Activated CD4-positive, alpha-beta T cell treated with anti-CD3 and anti-CD28 coated beads for 24 hours (primary cell): ENCODE results near the gene PCGF6.
"Not testable (repeated sequence)": the region's sequence is repeated elsewhere in the genome, so short reads cannot be mapped to it uniquely, and the experiment has no call there.

Experiments
- DNase-seq, 2 donors: peaks; one replicate each; pipeline ENCODE4 v3.0.0-alpha.2; 2020; ENCODE audit warnings: low read depth in 2 of 2

The PCGF6 gene, protein sequence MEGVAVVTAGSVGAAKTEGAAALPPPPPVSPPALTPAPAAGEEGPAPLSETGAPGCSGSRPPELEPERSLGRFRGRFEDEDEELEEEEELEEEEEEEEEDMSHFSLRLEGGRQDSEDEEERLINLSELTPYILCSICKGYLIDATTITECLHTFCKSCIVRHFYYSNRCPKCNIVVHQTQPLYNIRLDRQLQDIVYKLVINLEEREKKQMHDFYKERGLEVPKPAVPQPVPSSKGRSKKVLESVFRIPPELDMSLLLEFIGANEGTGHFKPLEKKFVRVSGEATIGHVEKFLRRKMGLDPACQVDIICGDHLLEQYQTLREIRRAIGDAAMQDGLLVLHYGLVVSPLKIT

DNA sequence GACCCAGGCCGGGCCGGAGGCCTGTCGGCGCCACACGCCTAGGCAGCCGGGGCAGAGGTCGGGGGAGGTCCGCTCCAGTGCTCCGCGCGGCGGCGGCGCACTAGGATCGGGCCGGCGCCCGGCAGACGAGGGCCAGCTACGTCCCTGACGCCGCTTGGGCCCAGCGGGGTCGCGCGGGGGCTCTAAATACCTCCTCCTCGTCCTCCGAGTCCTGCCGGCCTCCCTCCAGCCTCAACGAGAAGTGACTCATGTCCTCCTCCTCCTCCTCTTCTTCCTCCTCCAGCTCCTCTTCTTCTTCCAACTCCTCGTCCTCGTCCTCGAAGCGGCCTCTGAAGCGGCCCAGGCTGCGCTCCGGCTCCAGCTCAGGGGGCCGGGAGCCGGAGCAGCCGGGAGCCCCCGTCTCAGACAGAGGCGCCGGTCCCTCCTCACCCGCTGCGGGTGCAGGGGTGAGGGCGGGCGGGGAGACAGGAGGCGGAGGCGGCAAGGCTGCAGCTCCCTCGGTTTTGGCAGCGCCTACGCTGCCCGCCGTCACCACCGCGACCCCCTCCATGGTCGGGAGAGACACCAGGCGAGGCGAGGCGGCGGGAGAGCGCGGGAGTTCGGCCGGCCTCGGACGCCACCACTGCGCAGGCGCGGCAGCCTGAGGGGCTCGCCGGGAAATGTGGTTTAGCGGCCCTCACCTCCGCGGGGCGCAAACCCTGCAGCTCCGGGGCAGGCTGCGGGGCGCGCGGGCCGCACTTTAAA is at the start of gene PCGF6:
PCGF6 (minus strand) TSS at position 624 of the 744 bp plus-strand sequence; CDS start at position 550, 74 bp downstream.
- peak; percentile 53 to 64 for DNase-seq

DNA sequence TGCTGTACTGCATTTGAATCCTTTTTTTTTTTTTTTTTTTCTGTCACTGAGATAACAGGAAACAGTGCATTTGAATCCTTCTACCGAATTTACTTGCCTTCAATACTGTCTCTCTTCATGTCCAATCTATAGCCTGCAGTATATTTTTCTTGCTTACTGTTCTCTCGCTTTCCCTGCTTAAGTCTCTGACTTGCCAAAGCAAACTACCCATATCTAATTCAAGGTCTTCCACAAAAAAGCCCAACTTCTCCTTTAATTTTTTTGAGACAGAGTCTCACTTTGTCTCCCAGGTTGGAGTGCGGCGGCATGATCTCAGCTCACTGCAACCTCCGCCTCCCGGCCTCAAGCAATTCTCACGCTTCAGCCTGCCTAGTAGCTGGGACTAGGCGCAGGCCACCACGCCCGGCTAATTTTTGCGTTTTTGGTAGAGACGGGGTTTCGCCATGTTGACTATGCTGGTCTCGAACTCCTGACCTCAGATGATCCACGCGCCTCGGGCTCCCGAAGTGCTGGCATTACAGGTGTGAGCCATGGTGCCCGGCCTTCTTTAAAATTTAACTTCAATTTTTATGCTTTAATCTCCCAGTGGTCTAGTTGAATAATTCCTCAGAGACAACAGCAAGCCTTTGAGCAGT is 46.4 kb upstream of the PCGF6 start:
- no peak for DNase-seq

DNA sequence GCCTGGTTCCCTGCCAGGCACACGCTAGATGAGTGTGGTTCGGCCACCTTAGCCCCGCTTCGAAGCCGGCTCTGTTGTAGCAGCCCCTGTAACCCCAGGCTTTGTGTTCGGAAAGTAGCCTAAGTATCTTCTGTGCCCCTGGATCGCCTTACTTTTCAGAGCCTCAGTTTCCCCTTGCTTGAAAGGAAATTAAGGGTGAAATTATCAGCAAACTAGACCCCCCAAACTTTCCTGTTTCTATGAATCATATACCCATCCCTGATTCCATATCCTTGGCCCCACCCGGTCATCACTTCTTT is 45.8 kb upstream of the PCGF6 start:
- no peak for DNase-seq

DNA sequence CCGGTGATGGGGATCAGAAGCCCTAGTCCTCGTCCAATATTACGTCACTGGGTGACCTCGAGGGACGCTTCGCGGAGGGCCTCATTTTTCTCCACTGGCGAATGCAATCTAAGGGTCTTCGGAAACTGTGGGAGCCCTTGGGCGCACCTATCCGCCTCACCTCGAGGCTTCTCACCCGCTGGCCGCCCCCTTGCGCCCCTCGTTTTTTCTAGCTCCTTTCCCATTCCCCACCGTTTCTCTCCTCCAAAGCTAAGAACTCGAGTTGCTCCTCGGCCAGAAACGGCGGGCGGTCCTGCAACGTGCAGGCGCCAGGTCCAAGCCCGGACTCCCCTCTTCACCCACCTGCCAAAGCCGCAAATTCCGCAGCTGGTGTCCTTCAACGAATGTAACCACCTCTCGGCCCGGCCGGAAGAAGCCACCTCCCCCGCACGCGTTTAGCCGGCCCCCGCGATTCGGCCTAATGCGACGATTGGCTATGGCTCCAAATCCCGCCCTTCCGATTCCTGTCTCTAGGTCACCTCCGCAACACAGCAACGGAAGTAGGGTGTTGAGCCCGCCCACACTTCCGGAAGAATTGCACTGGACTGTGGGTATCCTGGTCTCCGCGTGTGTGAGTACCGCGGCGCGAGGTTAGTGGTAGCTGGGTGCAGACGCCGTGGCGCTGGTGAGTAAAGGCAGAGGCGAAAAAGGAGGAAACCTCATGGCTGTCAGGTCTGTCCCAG is 45.3 kb upstream of the PCGF6 start, which contains the start of the genes ATP5MK and PDCD11:
ATP5MK (minus strand) TSS at position 409 of the 722 bp plus-strand sequence. CDS start 4,018 bp downstream, outside the sequence.
PDCD11 (plus strand) TSS at position 560 of the 722 bp plus-strand sequence. CDS start 1,801 bp downstream, outside the sequence.
- DNase-seq: peak; percentile 92 to 96

DNA sequence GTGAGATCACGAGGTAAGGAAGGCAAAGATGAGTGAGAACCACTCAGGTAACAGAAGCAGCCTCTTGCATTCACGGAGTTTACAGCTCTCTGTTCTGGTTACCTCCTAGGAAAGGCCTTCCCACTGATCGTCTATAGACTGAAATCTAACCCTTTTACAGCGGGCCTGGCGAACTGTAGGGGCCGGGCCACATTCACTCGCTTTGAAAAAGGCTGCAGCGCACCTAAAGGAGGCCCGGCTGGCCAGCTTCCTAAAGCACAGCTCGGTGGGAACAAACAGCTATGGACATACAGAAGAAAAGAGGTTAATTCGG is 44.8 kb upstream of the PCGF6 start:
- no peak for DNase-seq

DNA sequence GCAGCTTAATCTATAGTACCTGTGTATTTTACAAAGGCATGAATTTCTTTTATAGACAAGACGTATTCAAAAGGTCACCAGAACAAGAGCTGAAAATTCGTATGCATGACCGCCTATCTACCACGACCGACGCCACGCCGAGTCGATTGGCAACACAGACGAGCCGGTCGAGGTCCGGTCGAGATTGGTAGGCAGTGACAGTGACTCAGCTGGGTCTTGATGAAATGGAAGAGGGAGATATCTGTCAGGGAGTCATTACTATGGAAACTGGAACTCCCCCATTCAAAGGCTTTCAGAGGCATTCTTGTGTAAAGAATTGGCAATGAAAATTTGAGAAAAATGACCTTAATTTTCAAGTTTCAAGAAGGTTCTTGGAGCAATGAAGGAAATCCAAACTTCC is 43.2 kb upstream of the PCGF6 start:
- DNase-seq: no peak

DNA sequence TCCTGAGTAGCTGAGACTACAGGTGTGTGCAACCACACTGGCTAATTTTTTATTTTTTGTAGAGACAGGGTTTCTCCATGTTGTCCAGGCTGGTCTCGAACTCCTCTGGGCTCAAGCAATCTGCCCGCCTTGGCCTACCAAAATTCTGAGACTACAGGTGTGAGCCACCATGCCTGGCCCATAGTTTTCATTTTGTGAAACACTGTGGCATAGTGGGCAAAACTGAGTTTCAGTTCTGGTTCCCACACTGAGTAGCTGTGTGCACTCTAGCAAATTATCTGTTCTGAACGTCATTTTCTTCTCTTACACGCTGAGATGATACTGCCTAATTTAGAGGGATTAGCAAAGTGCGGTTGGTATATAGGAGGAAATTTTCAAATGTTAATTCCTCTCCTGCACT is 31.8 kb upstream of the PCGF6 start:
- no peak for DNase-seq

DNA sequence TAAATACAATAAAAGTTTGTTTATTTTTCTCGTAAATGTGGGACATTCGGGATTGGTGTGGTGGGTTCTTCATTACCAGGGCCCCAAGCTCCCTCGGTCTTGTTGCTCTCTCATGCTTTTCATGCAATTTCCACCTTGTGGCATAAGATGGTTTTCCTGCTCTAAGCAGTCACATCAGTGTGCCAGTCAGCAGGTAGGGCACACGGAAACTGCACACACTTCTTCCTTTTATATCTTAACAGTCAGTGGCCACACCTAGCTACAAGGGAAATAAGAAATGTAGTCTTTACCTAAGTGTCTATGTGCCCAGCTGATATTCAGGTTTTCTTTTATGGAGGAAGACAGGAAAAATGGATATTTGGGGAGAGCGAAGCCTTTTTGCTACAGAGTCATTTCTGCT is 23.3 kb upstream of the PCGF6 start:
- no peak for DNase-seq

DNA sequence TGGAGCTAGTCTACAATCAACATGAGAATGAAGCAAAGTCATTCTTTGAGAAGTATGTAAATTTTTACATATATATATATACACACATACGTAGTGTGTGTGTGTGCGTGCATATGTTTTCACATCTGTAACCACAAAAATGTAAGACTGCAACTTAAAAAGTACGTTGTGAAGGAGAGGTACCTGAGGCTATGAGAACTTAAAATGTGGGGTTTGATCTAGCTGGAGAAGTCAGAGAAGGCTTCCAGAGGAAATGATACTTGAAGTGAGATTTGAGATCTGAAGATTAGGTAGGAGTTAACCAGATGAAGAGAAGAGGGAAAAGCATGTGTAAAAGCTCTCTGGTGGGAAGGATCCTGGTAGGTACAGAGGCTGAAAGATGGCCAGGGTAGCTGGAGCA is 22.6 kb upstream of the PCGF6 start:
- no peak for DNase-seq

DNA sequence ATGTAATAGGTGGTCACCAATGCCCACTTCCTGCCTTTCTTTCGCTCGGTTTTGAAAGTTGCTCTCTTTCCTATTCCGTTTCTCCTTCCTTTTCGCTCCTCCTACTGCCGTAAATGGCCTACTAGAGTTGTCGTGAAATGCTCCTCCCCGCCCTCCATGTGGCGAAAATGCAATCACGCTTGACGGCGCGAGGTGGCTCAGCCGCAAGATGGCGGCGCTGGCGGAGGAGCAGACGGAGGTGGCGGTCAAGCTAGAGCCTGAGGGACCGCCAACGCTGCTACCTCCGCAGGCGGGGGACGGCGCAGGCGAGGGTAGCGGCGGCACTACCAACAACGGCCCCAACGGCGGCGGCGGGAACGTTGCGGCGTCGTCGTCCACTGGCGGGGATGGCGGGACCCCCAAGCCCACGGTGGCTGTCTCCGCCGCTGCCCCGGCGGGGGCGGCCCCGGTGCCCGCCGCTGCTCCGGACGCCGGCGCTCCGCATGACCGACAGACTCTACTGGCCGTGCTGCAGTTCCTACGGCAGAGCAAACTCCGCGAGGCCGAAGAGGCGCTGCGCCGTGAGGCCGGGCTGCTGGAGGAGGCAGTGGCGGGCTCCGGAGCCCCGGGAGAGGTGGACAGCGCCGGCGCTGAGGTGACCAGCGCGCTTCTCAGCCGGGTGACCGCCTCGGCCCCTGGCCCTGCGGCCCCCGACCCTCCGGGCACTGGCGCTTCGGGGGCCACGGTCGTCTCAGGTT is 17.0 kb upstream of the PCGF6 start, which contains the start of gene TAF5:
TAF5 (plus strand) TSS at position 195 of the 737 bp plus-strand sequence; CDS start at position 209, 14 bp downstream.
- peak; percentile 77 to 85 for DNase-seq

DNA sequence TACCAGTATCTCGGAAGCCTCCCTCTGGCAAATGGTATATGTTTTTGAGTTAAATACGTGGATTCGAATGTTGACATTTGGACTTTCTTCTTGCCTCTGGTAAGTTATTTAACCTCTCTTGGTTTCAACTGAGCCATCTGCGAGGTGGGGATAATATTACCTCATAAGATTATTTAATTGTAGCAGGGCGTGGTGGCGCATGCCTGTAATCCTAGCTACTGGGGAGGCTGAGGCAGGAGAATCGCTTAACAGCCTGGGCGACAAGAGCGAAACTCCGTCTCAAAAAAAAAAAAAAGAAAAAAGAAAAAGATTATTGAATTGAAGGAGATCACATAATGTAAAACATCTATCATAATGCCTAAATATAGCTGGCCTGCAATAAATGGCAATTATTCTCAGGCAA is 16.4 kb upstream of the PCGF6 start:
- no peak for DNase-seq

DNA sequence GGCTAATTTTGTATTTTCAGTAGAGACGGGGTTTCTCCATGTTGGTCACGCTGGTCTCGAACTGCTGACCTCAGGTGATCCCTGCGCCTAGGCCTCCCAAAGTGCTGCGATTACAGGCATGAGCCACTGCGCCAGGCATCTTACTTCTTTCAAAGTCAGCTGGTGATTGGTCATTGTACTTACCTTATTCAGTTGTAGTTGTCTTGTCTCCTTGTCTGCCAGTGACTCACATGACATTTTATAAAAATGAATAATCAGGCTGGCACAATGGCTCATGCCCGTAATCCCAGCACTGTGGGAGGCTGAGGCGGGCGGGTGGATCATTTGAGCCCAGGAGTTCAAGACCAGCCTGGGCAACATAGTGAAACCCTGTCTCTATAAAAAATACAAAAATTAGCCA is 9.9 kb upstream of the PCGF6 start:
- DNase-seq: not testable (repeated sequence)

DNA sequence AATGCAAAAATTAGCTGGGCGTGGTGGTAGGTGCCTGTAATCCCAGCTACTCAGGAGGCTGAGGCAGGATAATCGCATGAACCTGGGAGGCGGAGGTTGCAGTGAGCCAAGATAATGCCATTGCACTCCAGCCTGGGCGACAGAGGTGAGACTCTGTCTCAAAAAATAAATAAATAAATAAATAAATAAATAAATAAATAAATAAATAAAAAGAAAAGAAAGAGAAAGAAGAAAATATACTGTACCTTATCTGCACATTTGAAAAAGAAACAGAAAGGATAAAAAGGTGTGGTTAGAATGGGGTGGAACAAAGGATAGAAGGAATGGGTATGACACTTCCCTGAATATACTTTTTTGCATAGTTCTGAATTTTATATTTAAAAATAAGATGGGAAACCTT is 8.6 kb upstream of the PCGF6 start:
- DNase-seq: not testable (repeated sequence)

DNA sequence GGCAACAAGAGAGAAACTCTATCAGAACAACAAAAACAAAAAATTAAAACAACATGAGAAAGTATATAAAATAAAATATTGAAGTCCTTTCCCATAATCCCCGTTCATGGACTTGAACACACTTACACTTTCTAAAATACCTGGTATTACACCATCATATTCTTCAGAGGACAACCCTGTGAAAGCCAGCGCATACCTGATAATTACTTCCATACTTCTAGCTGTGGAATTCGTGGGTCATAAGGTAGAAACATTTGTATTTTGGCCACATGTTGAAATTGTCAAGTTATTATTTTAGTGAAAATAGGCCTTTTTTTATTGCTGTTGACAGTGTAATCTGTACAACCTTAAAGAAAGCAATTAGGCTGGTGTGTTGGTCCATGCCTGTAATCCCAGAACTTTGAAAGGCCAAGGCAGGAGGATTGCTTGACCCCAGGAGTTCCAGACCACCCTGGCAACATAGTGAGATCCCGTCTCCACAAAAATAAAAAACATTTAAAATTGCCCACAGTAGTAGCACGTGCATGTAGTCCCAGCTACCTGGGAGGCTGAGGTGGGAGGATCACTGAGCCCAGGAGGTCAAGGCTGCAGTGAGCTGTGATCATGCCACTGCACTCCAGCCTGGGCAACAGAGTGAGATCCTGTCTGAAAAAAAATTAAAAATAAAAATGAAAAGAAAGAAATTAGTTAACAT is 5.1 kb upstream of the PCGF6 start:
- no peak for DNase-seq

DNA sequence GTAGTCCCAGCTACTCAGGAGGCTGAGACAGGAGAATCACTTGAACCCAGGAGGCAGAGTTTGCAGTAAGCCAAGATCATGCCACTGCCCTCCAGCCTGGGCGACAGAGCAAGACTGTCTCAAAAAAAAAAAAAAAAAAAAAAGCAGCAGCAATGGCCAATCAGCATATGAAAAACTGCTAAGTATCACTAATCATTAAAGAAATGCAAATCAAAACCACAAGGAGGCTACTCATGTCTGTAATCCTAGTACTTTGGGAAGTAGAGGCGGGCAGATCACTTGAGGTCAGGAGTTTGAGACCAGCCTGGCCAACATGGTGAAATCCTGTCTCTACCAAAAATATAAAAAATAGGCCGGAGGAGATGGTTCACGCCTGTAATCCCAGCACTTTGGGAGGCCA is 3.6 kb upstream of the PCGF6 start:
- DNase-seq: not testable (repeated sequence)

DNA sequence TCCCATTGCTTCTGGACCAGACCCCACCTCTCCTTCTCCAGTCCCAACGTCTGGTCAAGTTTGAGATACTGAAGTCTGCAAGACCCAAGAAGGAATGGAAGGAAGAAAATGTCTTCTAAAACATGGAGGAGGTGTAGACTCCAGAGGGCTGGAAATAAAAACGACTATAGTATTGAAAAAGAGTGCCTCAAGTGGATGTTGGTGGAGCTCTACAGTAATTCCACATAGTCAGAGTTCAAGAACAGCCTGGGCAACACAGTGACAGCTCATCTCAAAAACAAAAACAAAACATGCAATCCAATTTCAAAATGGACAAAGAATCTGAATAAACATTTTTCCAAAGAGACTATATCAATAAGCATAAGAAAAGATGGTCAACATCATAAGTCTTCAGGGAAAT is 2.3 kb upstream of the PCGF6 start:
- DNase-seq: no peak

DNA sequence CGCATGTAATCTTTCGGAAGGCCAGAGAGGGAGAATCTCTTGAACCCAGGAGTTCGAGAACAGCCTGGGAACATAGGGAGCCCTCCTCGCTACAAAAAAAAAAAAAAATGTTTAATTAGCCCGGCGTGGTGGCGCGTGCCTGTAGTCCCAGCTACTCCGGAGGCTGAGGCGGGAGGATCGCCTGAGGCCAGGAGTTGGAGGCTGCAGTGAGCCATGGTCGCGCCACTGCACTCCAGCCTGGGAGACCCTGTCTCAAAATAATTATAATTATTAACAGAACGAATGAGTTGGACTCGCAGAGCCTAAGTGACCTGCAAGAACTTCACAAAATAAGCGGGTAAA is 794 bp downstream of the PCGF6 start:
- no peak for DNase-seq

DNA sequence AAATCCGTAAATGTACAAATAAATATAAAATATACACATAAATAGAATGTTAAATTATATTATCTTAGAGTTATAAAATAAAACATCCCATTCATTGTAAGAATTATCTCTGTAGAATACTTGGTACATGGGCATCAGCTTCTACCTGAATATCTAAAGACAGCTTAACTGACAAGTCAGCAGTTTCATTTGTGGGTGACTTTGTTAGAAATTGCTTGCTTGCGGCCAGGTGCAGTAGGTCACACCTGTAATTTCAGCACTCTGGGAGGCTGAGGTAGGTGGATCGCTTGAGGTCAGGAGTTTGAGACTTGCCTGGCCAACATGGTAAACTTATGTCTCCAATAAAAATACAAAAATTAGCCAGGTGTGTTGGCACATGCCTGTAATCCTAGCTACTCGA is 14.6 kb downstream of the PCGF6 start:
- DNase-seq: no peak

DNA sequence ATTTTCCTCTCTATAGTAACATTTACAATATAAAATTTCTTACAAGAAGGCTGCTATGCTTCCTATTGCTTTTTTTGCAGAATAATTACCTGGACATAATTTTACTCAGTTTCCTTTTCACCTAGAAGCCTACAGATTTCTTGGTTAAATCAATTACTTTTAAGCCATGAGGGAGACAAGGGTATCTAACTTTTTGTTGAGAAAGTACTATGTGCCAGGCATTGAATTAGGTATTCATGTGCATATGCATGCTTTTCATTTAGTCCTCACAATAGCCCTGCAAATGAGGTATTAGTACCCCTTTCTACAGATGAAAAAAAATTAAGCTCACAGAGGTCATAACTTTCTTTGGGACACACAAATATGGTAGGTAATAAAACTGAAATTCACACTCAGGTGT is 16.4 kb downstream of the PCGF6 start:
- DNase-seq: no peak

DNA sequence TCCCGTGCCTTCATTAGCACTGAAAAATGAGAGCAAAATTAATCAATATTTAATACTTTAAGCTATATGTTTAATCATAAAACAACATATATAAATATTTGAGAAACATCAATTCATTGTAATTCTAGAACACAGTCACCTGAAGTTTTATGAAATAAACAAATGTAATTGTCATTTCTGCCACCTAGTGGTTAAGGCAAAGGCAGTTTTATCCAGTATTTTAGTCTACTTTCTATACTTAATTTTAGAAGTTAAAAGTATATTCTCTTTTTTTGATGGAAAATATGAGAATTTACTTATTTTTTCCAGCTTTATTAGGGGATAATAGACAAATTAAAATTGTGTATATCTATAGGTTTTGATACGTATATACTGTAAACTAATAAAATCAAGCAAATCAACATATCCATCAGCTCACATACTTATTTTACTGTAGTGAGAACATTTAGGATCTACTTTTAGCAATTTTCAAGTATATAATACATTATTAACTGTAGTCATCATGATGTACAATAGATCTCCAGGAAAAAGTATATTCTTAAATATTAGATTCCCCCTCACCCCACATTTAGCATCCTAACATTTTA is 16.9 kb downstream of the PCGF6 start:
- DNase-seq: no peak

DNA sequence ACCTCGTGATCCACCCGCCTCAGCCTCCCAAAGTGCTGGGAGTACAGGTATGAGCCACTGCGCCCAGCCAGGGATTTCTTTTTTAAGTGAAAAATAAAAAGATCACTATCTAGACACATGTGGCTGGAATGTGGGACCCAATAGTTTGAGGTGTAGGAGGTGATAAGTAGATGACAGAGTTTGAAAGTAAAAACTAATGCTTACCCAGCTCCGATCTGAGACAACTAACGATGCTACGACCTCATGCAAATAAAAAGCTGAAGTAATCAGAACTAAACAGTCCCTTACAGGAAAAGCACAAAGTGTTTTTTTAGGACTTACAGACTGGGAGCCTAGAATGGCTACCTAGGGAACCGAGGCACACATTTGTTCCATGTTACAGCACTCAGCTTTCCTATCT is 23.0 kb downstream of the PCGF6 start:
- no peak for DNase-seq
